ENCODE data around the gene ADIPOR2.

DNA sequence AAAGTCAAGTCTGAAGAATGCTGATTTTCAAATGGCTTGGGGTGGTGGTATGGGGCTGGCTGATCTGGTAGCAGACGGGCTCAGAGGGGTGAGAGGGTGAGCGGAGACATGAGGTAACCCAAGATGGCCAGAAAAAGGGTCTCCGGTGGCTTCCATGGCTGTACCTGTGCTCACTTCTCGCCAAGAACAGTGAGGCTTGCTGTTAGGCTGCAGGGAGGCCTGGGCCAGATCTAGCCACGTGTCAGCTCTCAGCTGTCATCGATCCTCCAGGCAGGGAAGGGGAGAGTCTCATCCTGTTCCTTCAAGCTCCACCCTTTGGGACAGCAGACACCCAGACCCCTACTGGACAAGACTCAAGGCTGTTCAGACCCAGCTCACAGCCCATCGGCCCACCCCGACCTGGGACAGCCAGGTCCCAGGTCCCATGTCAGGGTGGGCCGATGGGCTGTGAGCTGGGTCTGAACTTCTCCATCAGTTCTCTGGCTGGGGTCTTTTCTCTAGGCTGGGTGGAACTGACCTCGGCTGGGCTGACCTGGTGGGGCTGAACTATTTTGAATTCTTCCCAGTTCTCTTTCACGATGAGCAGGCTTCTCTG, 138.5 kb downstream of the ADIPOR2 start:
- TF ChIP-seq, protein P1, sequence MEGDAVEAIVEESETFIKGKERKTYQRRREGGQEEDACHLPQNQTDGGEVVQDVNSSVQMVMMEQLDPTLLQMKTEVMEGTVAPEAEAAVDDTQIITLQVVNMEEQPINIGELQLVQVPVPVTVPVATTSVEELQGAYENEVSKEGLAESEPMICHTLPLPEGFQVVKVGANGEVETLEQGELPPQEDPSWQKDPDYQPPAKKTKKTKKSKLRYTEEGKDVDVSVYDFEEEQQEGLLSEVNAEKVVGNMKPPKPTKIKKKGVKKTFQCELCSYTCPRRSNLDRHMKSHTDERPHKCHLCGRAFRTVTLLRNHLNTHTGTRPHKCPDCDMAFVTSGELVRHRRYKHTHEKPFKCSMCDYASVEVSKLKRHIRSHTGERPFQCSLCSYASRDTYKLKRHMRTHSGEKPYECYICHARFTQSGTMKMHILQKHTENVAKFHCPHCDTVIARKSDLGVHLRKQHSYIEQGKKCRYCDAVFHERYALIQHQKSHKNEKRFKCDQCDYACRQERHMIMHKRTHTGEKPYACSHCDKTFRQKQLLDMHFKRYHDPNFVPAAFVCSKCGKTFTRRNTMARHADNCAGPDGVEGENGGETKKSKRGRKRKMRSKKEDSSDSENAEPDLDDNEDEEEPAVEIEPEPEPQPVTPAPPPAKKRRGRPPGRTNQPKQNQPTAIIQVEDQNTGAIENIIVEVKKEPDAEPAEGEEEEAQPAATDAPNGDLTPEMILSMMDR (IDR thresholded peaks at IDR 0.05; ENCODE audit: borderline replicate concordance, extremely low read depth, low read length, poor library complexity, severe bottlenecking), result no peak
- TF ChIP-seq EZH2 (IDR thresholded peaks at IDR 0.05; ENCODE audit: borderline replicate concordance, low read depth, low read length, severe bottlenecking), result no peak

Data from DND-41 (cell line).